Activated CD4-positive, CD25-positive, alpha-beta regulatory T cell treated with anti-CD3 and anti-CD28 coated beads, Interleukin-2, amount 50 U/mL, for 16 hours (primary cell): Measurements from ENCODE around the gene SLC7A11.
"Not testable (repeated sequence)": the region's sequence is repeated elsewhere in the genome, so short reads cannot be mapped to it uniquely, and the experiment has no call there.

Experiments used
- DNase-seq: peaks from one replicate; pipeline ENCODE4 v3.0.0-alpha.2; 2020; ENCODE audit warnings: low read depth, low spot score

The SLC7A11 gene

DNA sequence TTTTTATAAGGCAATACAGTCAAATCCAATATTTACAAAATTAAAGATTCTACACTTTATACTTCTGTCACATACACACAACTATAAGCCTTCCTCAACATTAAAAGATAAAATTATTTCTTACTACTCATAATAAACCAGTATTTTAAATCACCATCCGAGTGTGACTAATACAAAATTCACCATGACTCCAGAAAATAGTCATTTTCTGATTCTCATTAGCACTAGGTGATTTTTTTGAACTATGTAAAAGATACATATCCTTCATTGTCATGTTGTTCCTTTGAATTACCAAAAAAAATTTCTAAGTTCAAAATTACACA lies 646 bp upstream of the SLC7A11 start:
- DNase-seq = no peak

DNA sequence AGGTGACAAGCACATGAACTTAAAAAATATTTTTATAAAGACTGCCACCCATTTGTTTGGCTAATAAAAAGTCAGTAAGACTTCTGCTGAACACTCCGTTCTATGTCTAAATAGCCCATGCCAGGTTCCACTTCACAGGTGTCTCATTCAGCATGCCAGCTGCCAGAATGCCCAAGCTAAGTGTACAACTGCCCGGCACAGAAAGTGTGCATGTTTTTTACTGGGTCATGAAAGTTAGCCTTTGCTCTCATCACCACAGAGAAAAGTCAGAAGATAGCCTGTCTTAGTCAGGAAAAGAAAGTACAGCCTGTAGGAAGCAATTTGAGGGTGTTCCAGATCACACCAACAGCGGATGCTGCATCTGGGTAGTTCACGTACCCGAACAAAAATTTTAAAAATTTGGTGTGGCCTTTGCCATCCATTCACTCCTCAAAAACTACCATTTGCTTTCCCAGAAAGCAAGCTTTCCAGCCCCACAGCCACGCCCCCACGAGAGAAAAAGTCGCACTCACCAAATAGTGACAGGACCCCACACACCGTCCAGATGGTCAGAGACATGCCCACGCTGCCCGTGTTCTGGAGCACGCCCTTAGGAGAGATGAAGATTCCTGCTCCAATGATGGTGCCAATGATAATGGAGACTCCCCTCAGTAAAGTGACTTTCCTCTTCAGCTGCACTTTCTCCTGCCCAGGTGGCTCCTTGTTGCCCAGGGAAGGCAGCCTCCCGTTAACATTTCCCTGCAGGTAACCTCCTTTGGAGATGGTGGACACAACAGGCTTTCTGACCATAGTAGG lies 671 bp downstream of the SLC7A11 start:
- no peak for DNase-seq

DNA sequence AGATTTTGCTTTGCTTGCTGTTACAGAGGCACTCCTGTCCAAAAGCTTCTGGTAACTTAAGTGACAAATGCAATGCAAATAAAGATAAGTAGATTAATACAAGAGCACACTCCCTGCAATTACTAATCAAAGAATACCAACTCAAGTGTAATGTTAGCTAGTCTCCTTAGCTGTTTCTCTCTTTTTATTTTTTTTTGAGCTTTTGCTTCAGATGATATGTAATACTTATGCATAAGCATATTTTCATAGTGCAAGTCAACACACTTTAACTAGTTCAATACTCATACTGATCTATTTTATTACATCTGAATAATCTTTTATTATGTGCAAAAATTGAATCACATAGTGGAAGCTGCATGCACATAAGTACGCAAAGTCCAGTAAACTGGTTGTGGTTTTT lies 2.7 kb downstream of the SLC7A11 start:
- no peak for DNase-seq

DNA sequence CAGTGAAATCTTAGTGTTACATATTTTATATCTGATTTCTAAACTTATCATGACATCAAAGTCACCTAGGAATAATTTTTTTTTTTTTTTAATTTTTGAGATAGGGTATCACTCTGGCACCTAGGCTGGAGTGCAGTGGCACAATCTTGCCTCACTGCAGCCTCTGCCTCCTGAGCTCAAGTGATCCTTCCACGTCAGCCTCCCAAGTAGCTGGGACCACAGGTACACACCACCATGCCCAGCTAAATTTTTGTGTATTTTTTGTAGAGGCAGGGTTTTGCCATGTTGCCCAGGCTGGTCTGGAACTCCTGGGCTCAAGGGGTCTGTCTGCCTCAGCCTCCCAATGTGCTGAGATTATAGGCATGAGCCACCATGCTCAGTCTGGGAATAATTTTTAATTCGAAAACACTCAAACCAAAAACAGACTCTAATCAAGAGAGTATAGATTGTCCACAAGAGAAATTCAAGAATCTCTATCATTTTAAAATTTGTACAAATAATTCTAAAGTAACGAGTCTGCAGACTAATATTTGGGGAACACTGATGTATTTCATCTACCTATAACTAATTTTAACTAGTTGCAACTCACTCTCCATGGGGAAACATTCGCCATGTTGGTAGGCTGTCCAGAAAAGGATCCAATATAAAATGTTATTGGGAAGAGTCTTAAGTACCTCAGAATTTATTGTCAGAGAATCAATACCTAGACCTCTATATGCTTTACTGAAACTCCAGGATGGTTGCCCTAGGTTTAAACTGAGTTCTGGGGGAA lies 3.4 kb downstream of the SLC7A11 start:
- no peak for DNase-seq

DNA sequence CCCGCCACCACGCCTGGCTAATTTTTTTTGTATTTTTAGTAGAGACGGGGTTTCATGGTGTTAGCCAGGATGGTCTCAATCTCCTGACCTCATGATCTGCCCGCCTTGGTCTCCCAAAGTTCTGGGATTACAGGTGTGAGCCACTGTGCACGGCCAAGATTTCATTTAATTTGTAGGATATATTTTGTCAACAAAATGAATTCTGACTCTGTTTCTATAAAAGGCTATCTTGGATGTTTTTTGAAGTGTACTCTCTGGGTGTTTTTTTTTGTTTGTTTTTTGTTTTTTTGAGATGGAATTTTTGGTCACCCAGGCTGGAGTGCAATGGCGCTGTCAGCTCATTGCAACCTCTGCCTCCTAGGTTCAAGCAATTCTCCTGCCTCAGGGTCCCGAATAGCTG lies 5.0 kb downstream of the SLC7A11 start:
- not testable (repeated sequence) for DNase-seq

DNA sequence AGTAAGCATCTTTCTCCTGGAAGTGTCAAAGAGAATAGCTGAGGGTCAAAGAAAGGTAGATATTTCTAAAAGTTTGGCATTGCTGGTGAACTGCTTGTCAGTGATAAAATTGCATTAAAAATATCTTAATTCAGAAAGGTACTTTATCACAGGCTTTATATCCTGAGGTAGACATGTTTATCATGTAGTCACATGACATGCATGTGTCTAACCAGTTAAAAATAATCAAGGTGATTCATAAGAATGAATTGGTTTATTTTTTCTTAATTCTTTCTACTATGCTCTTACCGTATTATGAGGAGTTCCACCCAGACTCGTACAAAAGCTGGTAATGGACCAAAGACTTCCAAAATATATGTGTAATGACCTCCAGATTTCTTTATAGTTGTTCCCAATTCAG lies 6.1 kb downstream of the SLC7A11 start:
- DNase-seq = no peak

DNA sequence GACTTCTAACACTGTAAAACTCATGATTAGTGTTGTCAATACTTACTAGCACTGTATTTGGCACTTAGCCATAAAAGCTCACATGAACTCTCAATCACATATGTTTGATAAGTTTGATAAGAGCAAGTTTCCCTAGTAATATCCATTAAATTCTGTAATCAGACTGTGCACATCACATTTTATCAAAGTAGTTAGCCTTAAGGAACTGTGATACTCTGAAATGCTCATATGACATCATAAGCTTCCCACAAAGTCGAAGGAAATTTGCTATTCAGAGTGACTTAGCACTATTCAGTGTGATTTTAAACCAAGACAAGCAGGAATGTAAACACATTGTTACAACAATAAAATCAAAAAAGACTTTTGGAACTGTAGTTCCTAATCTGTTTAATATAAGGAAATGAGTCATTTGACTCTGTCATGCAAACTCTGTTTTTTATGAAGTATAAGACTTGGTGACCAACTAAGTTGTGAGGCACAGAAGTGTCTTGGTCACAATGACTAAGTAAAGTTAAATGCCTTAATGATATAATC lies 6.7 kb downstream of the SLC7A11 start:
- no peak for DNase-seq

DNA sequence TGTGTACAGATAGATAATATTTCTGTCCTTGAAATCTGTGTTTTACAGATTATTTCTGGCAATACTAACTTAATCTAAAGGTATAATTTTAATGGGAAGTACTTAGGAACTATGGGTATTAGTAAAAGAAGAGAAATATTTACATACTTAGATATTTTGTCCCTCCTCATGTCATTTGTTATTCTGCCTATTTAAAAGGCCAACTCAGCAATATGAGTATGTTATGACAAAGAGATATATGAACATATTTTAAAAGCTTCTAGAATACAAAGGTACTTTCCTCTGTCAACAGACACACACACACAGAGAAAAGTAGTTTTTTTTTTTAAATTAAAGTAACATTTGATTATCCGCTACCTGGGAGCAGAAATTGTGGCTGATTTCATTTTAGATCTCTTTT lies 7.9 kb downstream of the SLC7A11 start:
- DNase-seq = no peak

DNA sequence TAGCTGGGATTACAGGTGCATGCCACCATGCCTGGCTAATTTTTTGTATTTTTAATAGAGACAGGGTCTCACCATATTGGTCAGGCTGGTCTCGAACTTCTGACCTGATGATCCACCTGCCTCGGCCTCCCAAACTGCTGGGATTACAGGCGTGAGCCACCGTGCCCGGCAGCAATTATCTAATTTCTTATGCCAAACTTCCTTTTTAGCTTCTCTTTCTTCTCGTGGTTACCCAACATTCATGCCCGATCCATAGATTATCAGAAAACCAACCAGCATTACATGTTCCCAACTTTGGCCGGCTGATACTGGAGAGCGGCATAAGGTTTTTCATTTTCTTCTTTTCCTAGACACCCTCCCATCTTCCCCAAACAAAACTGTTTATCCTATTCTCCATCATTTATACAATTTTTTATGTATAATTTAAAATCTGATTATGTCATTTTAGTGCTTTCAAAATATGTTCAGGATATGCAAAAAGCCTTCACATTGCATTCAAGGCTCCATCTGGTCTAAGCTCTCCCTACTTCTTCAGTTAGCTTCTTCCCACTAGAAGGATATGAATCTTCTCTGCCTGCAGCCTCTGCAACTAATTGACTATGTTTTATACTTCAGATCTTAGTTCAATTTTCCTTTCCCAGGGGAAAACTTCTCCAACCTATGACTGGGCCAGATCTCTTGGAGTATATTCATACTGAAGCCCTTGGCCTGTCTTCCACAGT lies 8.7 kb downstream of the SLC7A11 start:
- no peak for DNase-seq

DNA sequence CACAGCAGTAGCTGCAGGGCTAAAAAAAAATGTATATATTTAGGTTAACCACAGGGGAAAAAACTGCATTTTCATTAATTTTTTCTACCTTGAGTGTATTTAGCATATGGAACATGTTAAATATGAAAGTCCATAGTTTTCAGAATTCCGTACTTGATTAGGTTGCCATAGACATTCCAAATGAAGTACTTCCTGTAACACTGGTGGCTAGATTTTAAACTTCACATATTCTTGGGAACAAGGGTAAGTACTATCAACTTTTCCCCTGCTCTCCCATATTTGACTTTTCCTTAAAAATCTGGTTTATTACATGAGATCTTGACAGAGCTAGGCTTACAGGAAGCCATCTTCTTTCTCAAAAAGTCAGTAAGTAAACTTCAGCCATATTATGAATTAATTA lies 9.8 kb downstream of the SLC7A11 start:
- no peak for DNase-seq

DNA sequence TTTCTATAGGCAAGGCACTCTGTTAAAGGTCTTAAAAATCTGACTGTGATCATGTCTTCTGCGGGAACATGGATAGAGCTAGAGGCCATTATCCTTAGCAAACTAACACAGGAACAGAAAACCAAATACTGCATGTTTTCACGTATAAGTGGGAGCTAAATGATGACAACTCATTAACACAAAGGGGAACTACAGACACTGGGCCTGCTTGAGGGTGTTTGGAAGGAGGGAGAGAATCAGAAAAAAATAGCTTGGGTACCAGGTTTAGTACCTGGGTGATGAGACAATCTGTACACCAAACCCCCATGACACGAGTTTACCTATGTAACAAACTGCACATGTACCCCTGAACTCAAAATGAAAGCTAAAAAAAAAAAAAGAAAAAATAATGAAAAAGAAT lies 12.1 kb downstream of the SLC7A11 start:
- no peak for DNase-seq

DNA sequence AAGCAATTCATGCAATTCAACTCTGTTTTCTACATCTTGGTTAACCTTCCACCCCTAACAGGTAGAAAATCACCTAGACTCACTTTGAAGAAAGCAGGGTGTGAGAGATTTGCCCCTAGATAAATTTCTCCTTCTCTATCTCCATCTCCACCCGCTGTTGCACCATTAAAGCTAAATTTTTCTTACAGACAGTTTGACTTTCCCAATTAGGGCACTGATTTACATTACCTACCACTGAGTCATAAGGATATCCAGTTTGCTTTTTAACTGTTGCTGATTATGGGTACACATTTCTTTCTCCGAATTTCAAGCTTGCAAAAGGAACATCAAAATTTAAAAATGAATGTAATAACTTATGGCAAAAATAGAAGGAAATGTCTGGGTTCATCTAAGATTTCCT lies 13.0 kb downstream of the SLC7A11 start:
- DNase-seq = no peak

DNA sequence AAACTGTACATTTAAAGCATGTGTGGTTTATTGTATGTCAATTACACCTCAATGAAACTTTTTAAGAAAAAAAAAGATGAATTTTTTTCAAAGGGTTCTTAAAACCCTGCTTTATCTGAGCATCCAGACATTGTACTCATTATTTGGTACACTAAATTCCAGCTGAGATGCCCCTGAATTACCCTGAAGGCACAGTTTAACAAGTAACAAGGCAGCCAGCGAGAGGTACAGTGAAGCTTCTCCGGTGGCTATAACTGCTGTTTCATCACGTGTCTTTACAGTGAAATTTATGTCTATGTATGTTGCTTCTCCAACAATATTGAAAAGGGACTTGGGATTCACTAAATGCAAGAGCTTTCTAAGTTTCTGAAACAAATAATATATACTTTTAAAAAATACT lies 15.8 kb downstream of the SLC7A11 start:
- no peak for DNase-seq

DNA sequence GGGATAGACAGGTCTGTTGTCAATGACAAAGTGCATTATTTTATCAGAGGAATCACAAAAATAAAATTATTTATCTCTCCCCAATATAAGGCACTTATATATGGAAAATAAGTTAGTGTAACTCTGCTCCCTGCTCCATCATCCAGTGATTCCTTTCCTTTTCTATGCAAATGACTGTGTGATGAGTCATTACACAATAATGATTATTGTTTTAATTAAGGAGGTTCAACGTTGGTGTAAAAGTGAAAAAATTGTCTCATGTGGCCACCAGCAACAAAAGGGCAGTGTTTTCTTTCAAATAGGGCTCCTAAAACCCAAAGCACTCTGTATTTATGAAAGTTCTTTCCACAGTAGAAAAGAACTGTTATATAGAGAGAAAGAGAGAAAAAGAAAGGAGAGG lies 16.7 kb downstream of the SLC7A11 start:
- DNase-seq = no peak

DNA sequence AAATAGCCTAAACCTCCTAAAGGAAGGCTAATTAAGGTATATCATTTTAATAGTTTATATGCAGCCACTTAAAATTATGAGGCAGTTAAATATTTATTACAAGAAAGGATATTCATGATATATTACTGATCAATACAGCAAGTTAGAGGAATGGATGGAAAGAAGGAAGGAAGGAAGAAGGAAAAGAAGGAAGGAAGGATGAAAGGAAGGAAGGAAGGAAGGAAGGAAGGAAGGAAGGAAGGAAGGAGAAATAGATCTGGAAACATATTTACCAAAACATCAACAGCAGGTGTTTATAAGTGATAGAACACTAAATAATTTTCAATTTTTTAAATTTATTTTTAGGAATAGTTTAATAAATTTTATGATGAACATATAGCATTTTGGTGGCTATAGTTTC lies 17.5 kb downstream of the SLC7A11 start:
- no peak for DNase-seq

DNA sequence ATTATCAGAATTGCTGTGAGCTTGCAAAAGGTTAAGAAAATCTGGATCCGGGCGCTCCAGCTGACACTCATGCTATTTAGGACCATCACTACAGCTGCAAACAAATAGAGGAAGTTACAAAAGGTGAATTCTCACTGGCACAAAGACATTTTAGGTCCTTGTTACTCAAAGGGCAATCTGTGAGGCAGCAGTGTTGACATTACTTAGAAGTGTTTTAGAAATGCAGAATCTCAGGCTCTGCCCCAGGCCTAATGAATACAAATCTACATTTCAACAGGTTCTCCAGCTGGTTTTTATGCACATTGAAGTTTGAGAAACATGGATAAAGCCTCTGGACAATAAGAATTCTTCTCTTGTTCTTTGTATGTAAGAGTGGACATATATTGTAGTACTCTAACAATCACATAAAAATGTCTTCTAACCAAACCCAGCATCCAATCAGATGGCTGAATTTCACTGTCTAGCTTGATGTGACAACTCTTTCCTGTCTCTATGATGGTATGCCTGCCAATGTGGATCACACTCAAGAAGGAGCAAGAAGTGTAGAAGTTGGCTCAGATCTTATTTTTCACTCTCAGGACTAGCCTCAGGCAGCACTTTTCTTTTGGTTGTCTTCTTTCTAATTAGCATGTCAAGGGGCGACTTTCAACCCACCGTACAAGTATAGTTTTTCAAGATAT lies 18.8 kb downstream of the SLC7A11 start:
- DNase-seq = no peak

DNA sequence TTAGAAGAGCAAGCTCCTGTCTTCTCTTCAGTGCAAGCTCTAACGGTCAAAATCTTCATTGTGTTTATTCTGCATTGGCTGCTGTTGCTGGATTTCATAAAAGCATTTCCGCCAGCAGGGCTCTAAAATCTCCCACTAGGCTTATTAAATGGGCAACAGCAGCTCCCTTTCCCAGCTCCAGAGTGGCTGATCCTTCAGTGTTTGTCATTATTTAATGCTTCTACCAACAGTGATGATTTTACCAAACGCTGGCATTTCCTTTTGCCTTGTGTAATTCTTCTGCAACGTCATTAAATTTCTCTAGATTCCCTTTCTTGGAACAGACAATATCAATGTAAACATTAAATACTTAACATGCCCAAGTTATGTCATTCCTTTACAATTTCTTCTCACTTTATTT lies 20.1 kb downstream of the SLC7A11 start:
- DNase-seq = no peak

DNA sequence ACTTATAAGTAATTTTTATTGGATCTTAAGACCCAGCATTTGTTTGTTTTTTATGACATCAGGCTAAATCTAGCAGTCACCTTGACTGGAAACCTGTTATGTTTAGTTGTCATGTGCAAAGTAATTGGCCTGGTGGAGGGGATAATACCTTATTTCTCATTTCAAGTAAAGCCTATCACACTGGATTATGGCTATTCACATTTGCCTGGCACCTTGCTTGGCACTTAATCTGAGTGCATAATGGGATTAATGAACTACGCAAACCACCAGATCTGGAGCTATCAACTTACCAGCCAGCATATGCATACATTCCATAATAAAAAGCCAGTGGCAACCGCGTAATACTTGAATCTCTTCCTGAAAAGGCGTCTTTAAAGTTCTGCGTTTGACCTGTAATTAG lies 23.2 kb downstream of the SLC7A11 start:
- no peak for DNase-seq

DNA sequence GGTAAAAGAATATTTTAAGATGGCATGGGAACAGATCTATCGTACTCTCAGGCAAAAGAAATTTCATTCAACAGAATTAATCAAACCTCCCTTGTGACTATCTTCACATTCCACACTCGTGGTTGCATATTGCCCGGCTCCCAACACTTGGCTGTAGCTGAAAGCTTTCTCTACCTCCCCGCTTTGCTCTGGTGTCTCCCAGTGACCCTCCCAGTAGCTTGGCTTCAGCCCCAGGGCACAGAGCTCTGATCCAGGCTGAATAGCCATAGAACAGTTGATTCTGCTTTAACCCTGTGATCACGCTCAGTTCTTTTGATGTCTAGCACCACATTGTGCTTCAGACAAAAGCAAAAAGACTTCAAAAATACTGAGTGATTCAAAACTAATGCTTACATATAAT lies 24.6 kb downstream of the SLC7A11 start:
- DNase-seq = no peak

DNA sequence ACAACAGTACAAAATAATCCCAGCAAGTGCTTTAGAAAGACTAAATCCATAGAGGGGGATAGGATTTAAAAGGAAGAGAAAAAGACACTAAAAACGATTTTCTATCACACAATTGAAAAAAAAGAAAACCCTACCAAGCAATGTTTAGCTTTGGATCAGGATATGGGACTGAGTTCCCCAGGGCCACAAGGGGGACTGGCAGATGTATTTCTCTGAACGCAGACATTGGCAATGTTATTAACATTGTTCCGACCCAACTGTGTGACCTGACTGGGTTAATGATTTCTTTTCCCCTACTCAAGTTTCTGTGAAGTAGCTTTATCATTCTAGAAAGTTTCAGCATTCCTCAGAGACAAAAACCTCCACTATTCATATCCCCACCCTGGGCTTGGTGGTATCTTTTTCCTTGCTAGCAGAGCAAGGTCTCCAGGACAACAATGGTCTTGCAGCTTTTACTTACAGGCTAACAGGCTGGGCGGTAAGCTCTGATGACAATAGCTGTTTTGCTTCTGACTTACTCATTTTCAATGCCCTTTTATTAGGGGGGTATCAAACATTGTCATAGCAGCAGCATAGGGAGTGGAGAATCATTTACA lies 25.8 kb downstream of the SLC7A11 start:
- no peak for DNase-seq

DNA sequence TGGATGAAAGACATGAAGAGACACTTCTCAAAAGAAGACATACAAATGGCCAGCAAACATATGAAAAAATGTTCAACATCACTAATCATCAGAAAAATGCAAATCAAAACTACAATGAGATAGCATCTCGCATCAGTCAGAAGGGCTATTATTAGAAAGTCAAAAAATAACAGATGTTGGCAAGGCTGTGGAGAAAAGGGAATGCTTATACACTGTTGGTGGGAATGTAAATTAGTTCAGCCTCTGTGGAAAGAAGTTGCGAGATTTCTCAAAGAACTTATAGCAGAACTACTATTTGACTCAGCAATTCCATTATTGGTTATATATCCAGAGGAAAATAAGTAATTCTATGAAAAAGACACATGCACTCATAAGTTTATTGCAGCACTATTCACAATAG lies 31.6 kb downstream of the SLC7A11 start:
- not testable (repeated sequence) for DNase-seq

DNA sequence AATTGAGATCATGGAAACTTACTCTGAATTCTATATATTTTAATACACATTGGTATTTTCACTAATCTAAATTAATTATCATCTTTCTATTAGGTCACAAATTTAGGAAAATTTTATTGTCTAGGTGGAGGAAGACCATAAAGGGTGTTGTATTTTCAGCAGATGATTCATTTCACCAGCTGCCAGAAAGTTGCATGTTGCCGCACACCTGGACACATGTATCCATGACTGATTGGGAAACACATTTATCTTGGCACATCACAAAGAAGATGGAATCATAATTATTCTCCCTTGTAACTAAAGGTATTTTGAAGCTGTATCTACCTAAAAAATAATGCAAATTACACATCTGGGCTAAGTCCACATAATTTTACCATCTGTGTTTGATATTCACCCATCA lies 33.1 kb downstream of the SLC7A11 start:
- DNase-seq = no peak
